Endothelial cell of umbilical vein (primary cell): Measurements from ENCODE around the gene ELOB. TPM values are rescaled to one million over a fixed set of nuclear protein-coding genes. Genes with fewer than 3 reads are reported as not detected.

Experiments used
- BruUV-seq: library from RNA; stranded (reverse); fragments of 400-500 nt; replicated peaks from 2 replicates; lab custom pipeline; 2021; lab: Mats Ljungman, UMichigan
- CTCF ChIA-PET: fragments of 300-600, 350-600 bp; sonication (Branson Sonifier 250); formaldehyde crosslinking; loops from one replicate; lab custom pipeline; 2021; ENCODE audit warnings: antibody characterized with exemption, inconsistent platforms; lab: Charles Lee
- POLR2A ChIA-PET: fragments of 300-600, 350-600 bp; sonication (Branson Sonifier 250); formaldehyde crosslinking; loops from one replicate; lab custom pipeline; 2021; ENCODE audit warnings: antibody characterized with exemption, inconsistent platforms; lab: Charles Lee
- DNase-seq: peaks from one replicate; pipeline ENCODE4 v3.0.0-alpha.2; 2011; ENCODE audit warnings: low read depth, low spot score
- FAIRE-seq: peaks from 2 replicates; lab custom pipeline; 2011; peaks lifted over from hg19 to GRCh38; lab: Jason Lieb, UNC
- H2AFZ ChIP-seq: 2 replicates; pipeline ENCODE4 v1.6.0; 2012; ENCODE audit warnings: low read depth, low read length, control low read depth, inconsistent platforms
- H3K27ac ChIP-seq: 2 replicates; pipeline ENCODE4 v1.5.1; 2011; ENCODE audit warnings: low read depth, mild to moderate bottlenecking, control low read depth, low read length, moderate library complexity; ENCODE audit not compliant: insufficient read depth
- H3K27me3 ChIP-seq, 2 experiments: 2 replicates each; pipeline versions ENCODE4 v1.6.0 to v1.6.1; 2011; ENCODE audit warnings: low read length in 2 of 2, mixed read lengths in 1 of 2; ENCODE audit not compliant: control insufficient read depth in 2 of 2, insufficient read depth in 2 of 2
- H3K36me3 ChIP-seq, 2 experiments: 2 replicates in 1 of 2; 3 replicates in 1 of 2; pipeline ENCODE4 v1.5.1; 2011; ENCODE audit warnings: low read length in 2 of 2, mild to moderate bottlenecking in 1 of 2, moderate library complexity in 1 of 2; ENCODE audit not compliant: control insufficient read depth in 2 of 2, insufficient read depth in 2 of 2; ENCODE audit errors: extremely low read depth in 1 of 2
- H3K4me1 ChIP-seq: 3 replicates; pipeline ENCODE4 v1.5.1; 2011; ENCODE audit warnings: mild to moderate bottlenecking, low read length; ENCODE audit not compliant: control insufficient read depth, insufficient read depth; ENCODE audit errors: extremely low read depth
- H3K4me2 ChIP-seq: 2 replicates; pipeline ENCODE4 v1.6.1; 2011; ENCODE audit warnings: low read length, control low read depth, mixed read lengths; ENCODE audit not compliant: insufficient read depth
- H3K4me3 ChIP-seq, 3 experiments: fragments of 200-600 bp in 1 of 3; sonication (generic), shearing (Covaris generic) in 1 of 3; replicated peaks in 1 of 3; 2 replicates each; pipeline ENCODE4 v1.5.1; 2011 to 2016; ENCODE audit warnings: control low read depth in 3 of 3, low read length in 3 of 3, mild to moderate bottlenecking in 2 of 3, inconsistent platforms in 1 of 3, low read depth in 1 of 3, moderate library complexity in 1 of 3; ENCODE audit not compliant: insufficient read depth in 1 of 3
- H3K79me2 ChIP-seq: 2 replicates; pipeline ENCODE4 v1.6.0; 2012; ENCODE audit warnings: low read length, inconsistent platforms; ENCODE audit not compliant: control insufficient read depth, insufficient read depth
- H3K9ac ChIP-seq: replicated peaks from 2 replicates; pipeline ENCODE3; 2011; ENCODE audit warnings: low read length, control low read depth; ENCODE audit not compliant: insufficient read depth; ENCODE audit errors: extremely low read depth
- H3K9me1 ChIP-seq: replicated peaks from 3 replicates; pipeline ENCODE4 v1.6.0; 2011; ENCODE audit warnings: mild to moderate bottlenecking, low read length; ENCODE audit not compliant: control insufficient read depth, insufficient read depth; ENCODE audit errors: extremely low read depth
- H3K9me3 ChIP-seq: replicated peaks from 2 replicates; pipeline ENCODE4 v1.5.1; 2012; ENCODE audit warnings: low read length, inconsistent platforms; ENCODE audit not compliant: control insufficient read depth, insufficient read depth
- H4K20me1 ChIP-seq: replicated peaks from 2 replicates; pipeline ENCODE3; 2011; ENCODE audit warnings: mild to moderate bottlenecking, low read length; ENCODE audit not compliant: control insufficient read depth, insufficient read depth; ENCODE audit errors: extremely low read depth
- FOS ChIP-seq: IDR thresholded peaks from 2 replicates; pipeline ENCODE4 v1.6.1; 2011; ENCODE audit warnings: mild to moderate bottlenecking, low read length, moderate library complexity, borderline replicate concordance; ENCODE audit not compliant: insufficient read depth
- GATA2 ChIP-seq: IDR thresholded peaks from 2 replicates; pipeline ENCODE4 v1.7.0; 2011; ENCODE audit warnings: low read depth, mild to moderate bottlenecking, moderate library complexity, mixed read lengths, low read length; ENCODE audit not compliant: insufficient read length, insufficient read depth
- MYC ChIP-seq: IDR thresholded peaks from one replicate; pipeline ENCODE4 v1.6.1; 2011; ENCODE audit warnings: mild to moderate bottlenecking, low read depth, low read length
- POLR2A ChIP-seq: IDR thresholded peaks from 2 replicates; pipeline ENCODE4 v1.6.1; 2012; ENCODE audit warnings: low read depth, mild to moderate bottlenecking, control low read depth, low read length
- POLR2AphosphoS5 ChIP-seq: IDR thresholded peaks from 2 replicates; pipeline ENCODE4 v1.6.1; 2012; ENCODE audit warnings: low read depth, mild to moderate bottlenecking, control low read depth, low read length, moderate library complexity; ENCODE audit not compliant: insufficient read depth
- dilution Hi-C: fragments of 300-500 bp; cut with MboI; formaldehyde crosslinking; loops from one replicate; pipeline ENCODE4 v1.15.0; 2019; ENCODE audit warnings: low sequenced_read_pairs; ENCODE audit not compliant: extremely low pct_ligation_motif_present
- intact Hi-C: fragments of 100-400 bp; cut with micrococcal nuclease; formaldehyde crosslinking; loops from one replicate; pipeline ENCODE4 v1.10.0; 2022
- polyA plus RNA-seq, 4 experiments: library from polyadenylated mRNA; depleted of rRNA in 3 of 4; stranded (reverse) in 3 of 4; unstranded in 1 of 4; fragments of >200 nt; gene quantifications; 2 replicates each; pipeline versions ENCODE4 v1.2.1 to v1.2.3, GENCODE V29; 2011 to 2012; ENCODE audit warnings: missing spikeins in 1 of 4
- total RNA-seq: library from RNA; stranded (reverse); gene quantifications from 2 replicates; pipeline ENCODE4 v1.2.3, GENCODE V29; 2021

The ELOB gene
- total and polyA plus RNA-seq, 2 donors (not counting 3 experiments of a cell fraction or from before 2014, with no cell fraction given) = 251 to 848 TPM

GRCh38 chr16:2804728-2805127, 27.6 kb upstream of the ELOB start:
- Histone ChIP-seq H2AFZ (no peak overlapping the region), H3K9me1 (no peaks in the 10 kb centered on the region), H4K20me1 (no peaks in the 10 kb centered on the region), H3K9ac (no peak overlapping the region), H3K4me2 (no peak overlapping the region), H3K27ac (no peak overlapping the region), H3K4me1 (no peaks in the 10 kb centered on the region), H3K36me3 (no peaks in the 10 kb centered on the region), H3K79me2 (no peaks in the 10 kb centered on the region), H3K9me3 (no peaks in the 10 kb centered on the region), H3K4me3 (no peak overlapping the region), H3K27me3 (peaks cover 5 to 12% of the 10 kb centered on the region in 2 experiments)
- dilution Hi-C loops = no loop called here
- TF ChIP-seq POLR2AphosphoS5 (no peak), POLR2A (no peak)
- BruUV-seq = no TSS peak
- ChIA-PET POLR2A (no interaction called here), CTCF (no interaction called here)
- intact Hi-C loops = no loop called here
- FAIRE-seq = no peak
- no peak for DNase-seq

GRCh38 chr16:2803545-2804195, 26.6 kb upstream of the ELOB start:
- no peak overlapping the region for H3K9ac ChIP-seq
- dilution Hi-C loops (no loop called here), intact Hi-C loops (no loop called here)
- H3K36me3 ChIP-seq = no peaks in the 10 kb centered on the region
- H3K9me3 ChIP-seq = no peaks in the 10 kb centered on the region
- H3K4me3 ChIP-seq = no peak overlapping the region
- no peaks in the 10 kb centered on the region for H3K79me2 ChIP-seq
- no TSS peak for BruUV-seq
- no peak overlapping the region for H3K4me2 ChIP-seq
- H3K27me3 ChIP-seq = peaks cover 5 to 12% of the 10 kb centered on the region in 2 experiments
- no peak for TF ChIP-seq MYC
- TF ChIP-seq GATA2 = no peak
- TF ChIP-seq FOS = no peak
- no peak for TF ChIP-seq POLR2A
- DNase-seq (no peak), FAIRE-seq (no peak)
- ChIA-PET CTCF (no interaction called here), POLR2A (no interaction called here)
- no peak overlapping the region for H2AFZ ChIP-seq
- H4K20me1 ChIP-seq = no peaks in the 10 kb centered on the region
- H3K4me1 ChIP-seq = no peaks in the 10 kb centered on the region
- no peaks in the 10 kb centered on the region for H3K9me1 ChIP-seq
- H3K27ac ChIP-seq = no peak overlapping the region
